Progenitor cell of endocrine pancreas (in vitro differentiated cells): Measurements from ENCODE around the gene ASCC1. TPM values are rescaled to one million over a fixed set of nuclear protein-coding genes. Genes with fewer than 3 reads are reported as not detected.

ENCODE experiments used
- DNase-seq: peaks from one replicate; pipeline ENCODE4 v3.0.0; 2021; ENCODE audit warnings: low spot score; ENCODE audit not compliant: unreplicated experiment
- H3K27ac Mint-ChIP-seq: 2 replicates; pipeline ENCODE4 v1.8.0; 2021; ENCODE audit warnings: mild to moderate bottlenecking, moderate library complexity, mixed read lengths
- H3K27me3 Mint-ChIP-seq: 2 replicates; pipeline ENCODE4 v1.8.0; 2021; ENCODE audit warnings: mixed read lengths
- H3K36me3 Mint-ChIP-seq: 2 replicates; pipeline ENCODE4 v1.8.0; 2022; ENCODE audit warnings: mixed read lengths; ENCODE audit not compliant: insufficient read depth
- H3K4me1 Mint-ChIP-seq: 2 replicates; pipeline ENCODE4 v1.8.0; 2021; ENCODE audit warnings: low read depth, mixed read lengths
- H3K4me3 Mint-ChIP-seq: 2 replicates; pipeline ENCODE4 v1.8.0; 2021; ENCODE audit warnings: low read depth, mild to moderate bottlenecking, moderate library complexity, mixed read lengths
- H3K9me3 Mint-ChIP-seq: 2 replicates; pipeline ENCODE4 v1.8.0; 2021; ENCODE audit warnings: low read depth, mixed read lengths
- CTCF ChIP-seq: fragments of 200-600 bp; sonication (generic); IDR thresholded peaks from one replicate; pipeline ENCODE4 v1.5.0; 2021; ENCODE audit warnings: antibody characterized with exemption, mild to moderate bottlenecking; ENCODE audit not compliant: unreplicated experiment
- total RNA-seq: library from RNA; stranded (reverse); gene quantifications from 2 replicates; pipeline ENCODE4 v1.2.1, GENCODE V29; 2021

Gene ASCC1
- total RNA-seq, 1 donor from 2014 or later: 42.2 TPM

DNA sequence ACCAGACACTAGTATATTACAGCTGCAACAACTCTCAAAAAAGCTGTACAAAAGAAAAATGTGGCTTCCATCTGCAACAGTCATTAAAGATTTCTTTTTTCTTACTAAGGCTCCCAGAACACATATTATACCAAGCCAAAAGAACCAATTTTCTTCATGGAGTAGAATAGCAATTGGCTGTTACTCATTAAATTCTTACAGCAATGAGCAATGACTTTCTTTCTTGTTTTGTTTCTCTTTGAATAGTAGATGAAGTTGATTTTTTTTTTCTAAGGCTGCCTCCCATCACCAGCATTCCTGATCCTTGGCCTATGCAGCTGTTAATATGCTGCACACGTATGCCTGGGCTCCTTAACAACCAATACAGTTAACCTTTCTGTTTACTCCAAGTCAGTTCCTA lies 91.1 kb downstream of the ASCC1 start:
- no peak for DNase-seq
- no peaks in the 10 kb centered on the region for H3K9me3 Mint-ChIP-seq
- no peak overlapping the region for H3K4me3 Mint-ChIP-seq
- peaks cover 8% of the 10 kb centered on the region for H3K4me1 Mint-ChIP-seq
- peaks cover 12% of the 10 kb centered on the region for H3K36me3 Mint-ChIP-seq
- no peak for TF ChIP-seq CTCF
- no peaks in the 10 kb centered on the region for H3K27me3 Mint-ChIP-seq
- H3K27ac Mint-ChIP-seq: no peak overlapping the region

- H3K4me1 Mint-ChIP-seq: peaks cover 8% of the 10 kb centered on the region
- H3K36me3 Mint-ChIP-seq: peaks cover 16% of the 10 kb centered on the region
- DNase-seq: no peak
- H3K9me3 Mint-ChIP-seq: no peaks in the 10 kb centered on the region
- TF ChIP-seq CTCF: no peak
- no peaks in the 10 kb centered on the region for H3K27me3 Mint-ChIP-seq
- H3K4me3 Mint-ChIP-seq: no peak overlapping the region
- H3K27ac Mint-ChIP-seq: no peak overlapping the region
Measured at GRCh38 chr10:72124381-72124780, 91.7 kb downstream of the ASCC1 start.

GRCh38 chr10:72123616-72124015 lies 92.5 kb downstream of the ASCC1 start:
- Mint-ChIP-seq H3K4me1 (peaks cover 8% of the 10 kb centered on the region), H3K36me3 (peaks cover 16% of the 10 kb centered on the region), H3K4me3 (no peak overlapping the region), H3K27ac (no peak overlapping the region), H3K27me3 (no peaks in the 10 kb centered on the region), H3K9me3 (no peaks in the 10 kb centered on the region)
- DNase-seq: no peak
- TF ChIP-seq CTCF: no peak

DNA sequence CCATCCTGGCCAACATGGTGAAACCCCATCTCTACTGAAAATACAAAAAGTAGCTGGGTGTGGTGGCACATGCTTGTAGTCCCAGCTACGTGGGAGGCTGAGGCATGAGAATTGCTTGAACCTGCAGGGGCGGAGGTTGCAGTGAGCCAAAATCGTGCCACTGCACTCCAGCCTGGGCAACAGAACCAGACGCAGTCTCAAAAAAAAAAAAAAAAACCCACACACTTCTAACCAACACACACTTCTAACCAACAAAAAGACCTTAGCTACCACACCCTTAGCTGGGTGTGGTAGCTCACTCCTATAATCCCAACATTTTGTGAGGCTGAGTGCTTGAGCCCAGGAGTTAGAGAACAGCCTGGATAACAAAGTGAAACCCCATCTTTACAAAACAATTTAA lies 93.9 kb downstream of the ASCC1 start:
- H3K27ac Mint-ChIP-seq: no peak overlapping the region
- H3K27me3 Mint-ChIP-seq: no peaks in the 10 kb centered on the region
- H3K9me3 Mint-ChIP-seq: peaks cover 3% of the 10 kb centered on the region
- H3K4me1 Mint-ChIP-seq: peaks cover 8% of the 10 kb centered on the region
- no peak for DNase-seq
- no peak overlapping the region for H3K4me3 Mint-ChIP-seq
- H3K36me3 Mint-ChIP-seq: peaks cover 20% of the 10 kb centered on the region
- no peak for TF ChIP-seq CTCF

- Mint-ChIP-seq H3K4me3 (no peak overlapping the region), H3K36me3 (peaks cover 24% of the 10 kb centered on the region), H3K27ac (no peak overlapping the region), H3K27me3 (no peaks in the 10 kb centered on the region), H3K9me3 (peaks cover 7% of the 10 kb centered on the region), H3K4me1 (peaks cover 8% of the 10 kb centered on the region)
- TF ChIP-seq CTCF: no peak
- DNase-seq: no peak
Measured at GRCh38 chr10:72121389-72121788, 94.7 kb downstream of the ASCC1 start.

DNA sequence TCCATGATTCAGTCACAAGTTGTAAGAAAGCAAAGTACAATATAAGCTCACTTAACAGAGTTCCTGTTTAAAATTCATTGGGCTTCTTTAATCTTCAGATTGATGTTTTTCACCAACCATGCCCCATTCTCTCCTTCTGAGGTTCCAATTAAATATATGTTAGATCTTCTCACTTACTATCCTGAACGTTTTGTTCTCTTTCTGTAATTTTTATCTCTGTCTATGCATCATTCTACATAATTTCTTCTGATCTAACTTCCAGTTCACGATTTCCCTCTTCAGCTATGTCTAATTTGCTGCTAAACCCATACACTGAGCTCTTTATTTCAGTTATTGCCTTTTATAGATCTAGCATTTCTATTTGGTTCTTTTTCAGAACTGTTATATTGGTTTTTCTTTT lies 99.7 kb downstream of the ASCC1 start:
- no peak for DNase-seq
- no peak for TF ChIP-seq CTCF
- Mint-ChIP-seq H3K27ac (no peak overlapping the region), H3K4me3 (no peak overlapping the region), H3K4me1 (peaks cover 7% of the 10 kb centered on the region), H3K36me3 (peaks cover 32% of the 10 kb centered on the region), H3K9me3 (peaks cover 13% of the 10 kb centered on the region), H3K27me3 (no peaks in the 10 kb centered on the region)
